K562 (cell line): ENCODE data around the gene PIK3CD. TPM values are rescaled to one million over a fixed set of nuclear protein-coding genes. Genes with fewer than 3 reads are reported as not detected.

Source experiments
- ATAC-seq: fragments of 200-7000 bp; cut with Tn5 transposase; 3 replicates; pipeline ENCODE4 v1.9.1; 2020; ENCODE audit warnings: moderate library complexity
- BruUV-seq: library from RNA; stranded (reverse); fragments of 400-500 nt; replicated peaks from 2 replicates; lab custom pipeline; 2021; lab: Mats Ljungman, UMichigan
- CTCF ChIA-PET: fragments of 300-600 bp; formaldehyde crosslinking; extraction: SDS; loops from one replicate; lab custom pipeline; 2021; ENCODE audit warnings: low intra/inter-chr PET ratio; lab: Yijun Ruan, JAX
- POLR2A ChIA-PET: fragments of 300-600, 350-650 bp; sonication (Branson Sonifier 250); formaldehyde crosslinking; extraction: SDS; loops from one replicate; lab custom pipeline; 2021; ENCODE audit warnings: antibody characterized with exemption, inconsistent platforms; lab: Yijun Ruan, JAX
- DNase-seq, 4 experiments: peaks; one replicate each; pipeline versions ENCODE4 v3.0.0 to v3.0.0-alpha.2; 2011 to 2018; ENCODE audit warnings: low spot score in 3 of 4, mixed read lengths in 3 of 4; ENCODE audit errors: extremely low read depth in 1 of 4
- FAIRE-seq: peaks from 2 replicates; lab custom pipeline; 2011; peaks lifted over from hg19 to GRCh38; lab: Jason Lieb, UNC
- H2AFZ ChIP-seq: 2 replicates; pipeline ENCODE4 v1.6.0; 2011; ENCODE audit warnings: low read depth, low read length, control low read depth, inconsistent platforms
- H3K27ac ChIP-seq: fragments of 200-600 bp; 3 replicates; pipeline ENCODE4 v1.8.0; 2011; ENCODE audit warnings: low read depth, mild to moderate bottlenecking, control low read depth, inconsistent platforms, low read length, moderate library complexity, mixed read lengths; ENCODE audit errors: extremely low read depth
- H3K27me3 ChIP-seq, 2 experiments: fragments of 300-600 bp in 1 of 2; 2 replicates in 1 of 2; 3 replicates in 1 of 2; pipeline versions ENCODE4 v1.6.0 to v1.8.0; 2011; ENCODE audit warnings: inconsistent platforms in 2 of 2, low read length in 2 of 2, mild to moderate bottlenecking in 1 of 2, mixed read lengths in 1 of 2, moderate library complexity in 1 of 2; ENCODE audit not compliant: control insufficient read depth in 2 of 2, insufficient read depth in 2 of 2
- H3K36me3 ChIP-seq: fragments of 300-600 bp; 3 replicates; pipeline ENCODE4 v1.8.0; 2011; ENCODE audit warnings: mild to moderate bottlenecking, low read length, inconsistent platforms; ENCODE audit not compliant: control insufficient read depth, insufficient read depth
- H3K4me1 ChIP-seq, 2 experiments: fragments of 200-600 bp in 1 of 2; replicated peaks in 1 of 2; 2 replicates in 1 of 2; 3 replicates in 1 of 2; pipeline versions ENCODE4 v1.5.1 to v1.8.0; 2011; ENCODE audit warnings: inconsistent platforms in 2 of 2, low read length in 2 of 2, mild to moderate bottlenecking in 1 of 2, mixed read lengths in 1 of 2, moderate library complexity in 1 of 2; ENCODE audit not compliant: control insufficient read depth in 2 of 2, insufficient read depth in 2 of 2
- H3K4me2 ChIP-seq: 2 replicates; pipeline ENCODE4 v1.6.1; 2011; ENCODE audit warnings: low read length, control low read depth, inconsistent platforms, mixed read lengths; ENCODE audit not compliant: insufficient read depth
- H3K4me3 ChIP-seq: fragments of 200-600 bp; sonication (generic), shearing (Covaris generic); 2 replicates; pipeline ENCODE4 v1.5.1; 2016; ENCODE audit warnings: control low read depth, inconsistent platforms
- H3K79me2 ChIP-seq: fragments of 200-600 bp; 3 replicates; pipeline ENCODE4 v1.8.0; 2011; ENCODE audit warnings: low read length, inconsistent platforms; ENCODE audit not compliant: control insufficient read depth, insufficient read depth
- H3K9ac ChIP-seq, 2 experiments: 2 replicates each; pipeline versions ENCODE4 v1.6.0 to v1.6.1; 2011; ENCODE audit warnings: low read depth in 2 of 2, low read length in 2 of 2, control low read depth in 1 of 2, inconsistent platforms in 1 of 2, mild to moderate bottlenecking in 1 of 2, mixed read lengths in 1 of 2; ENCODE audit not compliant: insufficient read depth in 1 of 2
- H3K9me1 ChIP-seq: one replicate; pipeline ENCODE4 v1.6.0; 2011; ENCODE audit warnings: inconsistent platforms, mild to moderate bottlenecking, low read length, moderate library complexity; ENCODE audit not compliant: control insufficient read depth, insufficient read depth
- H3K9me3 ChIP-seq: replicated peaks from 2 replicates; pipeline ENCODE4 v1.5.1; 2011; ENCODE audit warnings: low read depth, low read length, inconsistent platforms; ENCODE audit not compliant: control insufficient read depth, insufficient read depth
- H4K20me1 ChIP-seq: replicated peaks from 2 replicates; pipeline ENCODE4 v1.6.1; 2011; ENCODE audit warnings: low read length, inconsistent platforms, mixed read lengths; ENCODE audit not compliant: control insufficient read depth, insufficient read depth
- BACH1 ChIP-seq: fragments of 200-800 bp; sonication (Bioruptor generic); IDR thresholded peaks from 2 replicates; pipeline ENCODE4 v1.6.1; 2016; ENCODE audit warnings: missing genetic modification characterization, missing compliant biosample characterization
- BMI1 ChIP-seq: fragments of 150-350 bp; IDR thresholded peaks from 2 replicates; pipeline ENCODE4 v1.6.1; 2014; ENCODE audit warnings: low read length
- DDX20 ChIP-seq: fragments of 450-650 bp; IDR thresholded peaks from 2 replicates; pipeline ENCODE4 v1.6.1; 2016; ENCODE audit warnings: missing genetic modification characterization, low read depth, mild to moderate bottlenecking, missing compliant biosample characterization, moderate library complexity
- DMBX1 ChIP-seq: fragments of 250-450 bp; sonication (Bioruptor Pico); IDR thresholded peaks from 2 replicates; pipeline ENCODE4 v1.8.0; 2022; ENCODE audit warnings: inconsistent platforms, mild to moderate bottlenecking, moderate library complexity, borderline replicate concordance
- DNMT1 ChIP-seq: fragments of 450-650 bp; IDR thresholded peaks from 2 replicates; pipeline ENCODE4 v1.6.1; 2016; ENCODE audit warnings: antibody characterized with exemption, mild to moderate bottlenecking
- EWSR1 ChIP-seq: fragments of 450-650 bp; IDR thresholded peaks from 2 replicates; pipeline ENCODE4 v1.6.1; 2018; ENCODE audit warnings: borderline replicate concordance, mild to moderate bottlenecking, low read depth, moderate library complexity; ENCODE audit not compliant: partially characterized antibody
- HNRNPLL ChIP-seq: fragments of 200-400 bp; formaldehyde crosslinking; IDR thresholded peaks from 2 replicates; pipeline ENCODE4 v1.6.1; 2017; ENCODE audit warnings: low read length, low read depth, mild to moderate bottlenecking; ENCODE audit not compliant: poor library complexity, severe bottlenecking
- KLF6 ChIP-seq: fragments of 250-450 bp; sonication (Bioruptor Pico); IDR thresholded peaks from 2 replicates; pipeline ENCODE4 v1.4.0; 2020; ENCODE audit warnings: mild to moderate bottlenecking, moderate library complexity, borderline replicate concordance
- NFATC3 ChIP-seq: fragments of 450-650 bp; IDR thresholded peaks from 2 replicates; pipeline ENCODE4 v1.6.1; 2017; ENCODE audit warnings: mild to moderate bottlenecking
- NFIC ChIP-seq: fragments of 450-650 bp; IDR thresholded peaks from 2 replicates; pipeline ENCODE4 v1.6.1; 2017; ENCODE audit warnings: mild to moderate bottlenecking, inconsistent platforms
- NFIX ChIP-seq: fragments of 250-450 bp; sonication (Bioruptor Pico); IDR thresholded peaks from 2 replicates; pipeline ENCODE4 v1.4.0; 2020; ENCODE audit warnings: low read depth, mild to moderate bottlenecking, moderate library complexity
- NR4A1 ChIP-seq, 2 experiments: fragments of 250-450 bp in 1 of 2; fragments of 450-650 bp in 1 of 2; sonication (Bioruptor Pico) in 1 of 2; IDR thresholded peaks; 2 replicates each; pipeline versions ENCODE4 v1.4.0 to v1.6.1; 2016 to 2020; ENCODE audit warnings: mild to moderate bottlenecking in 2 of 2, missing compliant biosample characterization in 1 of 2, missing genetic modification characterization in 1 of 2, moderate library complexity in 1 of 2
- PTTG1 ChIP-seq: fragments of 450-650 bp; IDR thresholded peaks from 2 replicates; pipeline ENCODE4 v1.6.1; 2016; ENCODE audit warnings: low read depth, mild to moderate bottlenecking, missing genetic modification characterization, missing compliant biosample characterization
- PURB ChIP-seq: sonication (generic); formaldehyde crosslinking; IDR thresholded peaks from 2 replicates; pipeline ENCODE4 v1.9.0; 2021; ENCODE audit warnings: low read depth, mild to moderate bottlenecking, missing genetic modification reagents
- RBBP5 ChIP-seq: fragments of 200-600 bp; sonication (generic); IDR thresholded peaks from 2 replicates; pipeline ENCODE4 v1.6.1; 2012; ENCODE audit warnings: borderline replicate concordance, mild to moderate bottlenecking, low read length, control low read depth, inconsistent platforms; ENCODE audit not compliant: insufficient read depth, poor library complexity, severe bottlenecking
- SPI1 ChIP-seq: IDR thresholded peaks from 2 replicates; pipeline ENCODE4 v1.6.1; 2011; ENCODE audit warnings: low read depth, low read length, control low read depth, borderline replicate concordance
- SRSF1 ChIP-seq: fragments of 200-400 bp; formaldehyde crosslinking; IDR thresholded peaks from 2 replicates; pipeline ENCODE4 v1.6.1; 2017; ENCODE audit warnings: mild to moderate bottlenecking, low read depth, low read length, moderate library complexity
- TCF3 ChIP-seq: sonication (generic); formaldehyde crosslinking; IDR thresholded peaks from 2 replicates; pipeline ENCODE4 v1.4.0; 2020; ENCODE audit warnings: mild to moderate bottlenecking, missing genetic modification reagents
- ZNF551 ChIP-seq: fragments of 250-450 bp; sonication (Bioruptor Pico); IDR thresholded peaks from 2 replicates; pipeline ENCODE4 v1.5.0; 2021; ENCODE audit warnings: mild to moderate bottlenecking, moderate library complexity
- in situ Hi-C: fragments of 300-500 bp; cut with MboI; formaldehyde crosslinking; loops from 4 replicates; pipeline ENCODE4 v1.15.0; 2018; ENCODE audit warnings: inconsistent platforms, mixed read lengths
- intact Hi-C: fragments of 100-400 bp; cut with micrococcal nuclease; formaldehyde crosslinking; loops from 2 replicates; pipeline ENCODE4 v1.14.2; 2022
- polyA plus RNA-seq, 8 experiments: library from polyadenylated mRNA; depleted of rRNA in 4 of 8; stranded (reverse) in 5 of 8; unstranded in 3 of 8; fragments of >200 nt; fragmentation: Nextera tagmentation in 2 of 8; fragmentation: Illumina TruSeq in 1 of 8; extraction: Ambion mirVana in 2 of 8; extraction: Trizol in 1 of 8; gene quantifications; 2 replicates each; pipeline versions ENCODE4 v1.2.1 to v1.2.3, GENCODE V29; 2011 to 2014; ENCODE audit warnings: inconsistent platforms in 1 of 8, missing spikeins in 1 of 8
- total RNA-seq, 7 experiments: library from RNA; depleted of rRNA in 6 of 7; stranded (reverse); fragments of >200 nt in 6 of 7; fragmentation: Illumina TruSeq in 2 of 7; extraction: Trizol in 2 of 7; gene quantifications; 2 replicates each; pipeline versions ENCODE4 v1.2.1 to v1.2.3, GENCODE V29; 2011 to 2021; ENCODE audit warnings: low replicate concordance in 1 of 7
- TF ChIP-seq, protein P1 (sequence below): fragments of 450-650 bp; formaldehyde crosslinking; IDR thresholded peaks from 2 replicates; pipeline ENCODE4 v1.4.0; 2020; ENCODE audit warnings: mild to moderate bottlenecking, moderate library complexity
- TF ChIP-seq, protein P2 (sequence below), 3 experiments: fragments of 200-800 bp in 1 of 3; sonication (Bioruptor generic) in 1 of 3; sonication (generic) in 1 of 3; formaldehyde crosslinking in 1 of 3; IDR thresholded peaks; 2 replicates each; pipeline versions ENCODE4 v1.6.1 to v1.8.0; 2016 to 2022; ENCODE audit warnings: mild to moderate bottlenecking in 2 of 3, missing compliant biosample characterization in 2 of 3, missing genetic modification characterization in 2 of 3, missing genetic modification reagents in 1 of 3

Gene PIK3CD
- total and polyA plus RNA-seq, 9 of the 15 experiments (the other 6 are each of a cell fraction or from before 2014, with no cell fraction given): 1.8 to 20.8 (median 7.2) TPM

DNA sequence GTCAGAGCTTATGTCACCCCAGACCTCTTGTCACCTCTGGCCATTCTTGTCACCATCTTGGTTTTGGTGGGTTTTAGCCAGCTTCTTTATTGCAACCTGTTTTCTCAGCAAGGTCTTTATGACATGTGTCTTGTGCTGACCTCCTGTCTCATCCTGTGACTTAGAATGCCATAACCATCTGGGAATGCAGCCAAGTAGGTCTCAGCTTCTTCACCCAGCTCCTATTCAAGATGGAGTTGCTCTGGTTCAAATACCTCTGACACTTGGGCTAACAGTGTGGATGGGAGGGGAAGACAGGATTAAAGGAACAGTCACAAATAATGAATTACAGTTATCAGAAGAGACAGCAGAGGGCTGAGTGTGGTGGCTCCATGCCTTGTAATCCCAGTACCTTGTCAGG lies 30.5 kb upstream of the PIK3CD start:
- no TSS peak for BruUV-seq
- in situ Hi-C loops (no loop called here), intact Hi-C loops (no loop called here)
- no peak overlapping the region for H3K4me3 ChIP-seq
- ATAC-seq (no peak), FAIRE-seq (no peak), DNase-seq (no peak)
- peaks cover 8 to 31% of the 10 kb centered on the region in 2 experiments for H3K27me3 ChIP-seq
- no peak overlapping the region for H3K9ac ChIP-seq
- no peaks in the 10 kb centered on the region for H3K9me3 ChIP-seq
- H3K9me1 ChIP-seq: no peaks in the 10 kb centered on the region
- no peak overlapping the region for H3K27ac ChIP-seq
- H3K4me2 ChIP-seq: no peak overlapping the region
- no peaks in the 10 kb centered on the region; a peak in 1 of 5 replicates for H3K4me1 ChIP-seq
- no peaks in the 10 kb centered on the region for H4K20me1 ChIP-seq
- H2AFZ ChIP-seq: no peak overlapping the region
- CTCF ChIA-PET: no interaction called here
- no peaks in the 10 kb centered on the region for H3K79me2 ChIP-seq
- no peaks in the 10 kb centered on the region for H3K36me3 ChIP-seq
- POLR2A ChIA-PET: interaction anchor here (0.6 to 0.8 kb wide), 5 partner anchors 46 to 240 kb away, joined by 3 to 4 read pairs (median 3); no protein-coding TSS in a partner anchor
- peak; percentile 15; the same call in 1 of the 2 replicates for TF ChIP-seq NFIC
- TF ChIP-seq, protein P1, sequence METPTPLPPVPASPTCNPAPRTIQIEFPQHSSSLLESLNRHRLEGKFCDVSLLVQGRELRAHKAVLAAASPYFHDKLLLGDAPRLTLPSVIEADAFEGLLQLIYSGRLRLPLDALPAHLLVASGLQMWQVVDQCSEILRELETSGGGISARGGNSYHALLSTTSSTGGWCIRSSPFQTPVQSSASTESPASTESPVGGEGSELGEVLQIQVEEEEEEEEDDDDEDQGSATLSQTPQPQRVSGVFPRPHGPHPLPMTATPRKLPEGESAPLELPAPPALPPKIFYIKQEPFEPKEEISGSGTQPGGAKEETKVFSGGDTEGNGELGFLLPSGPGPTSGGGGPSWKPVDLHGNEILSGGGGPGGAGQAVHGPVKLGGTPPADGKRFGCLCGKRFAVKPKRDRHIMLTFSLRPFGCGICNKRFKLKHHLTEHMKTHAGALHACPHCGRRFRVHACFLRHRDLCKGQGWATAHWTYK (CRISPR knock-in tag): peak; percentile 66
- TF ChIP-seq PURB: no peak
- no peak for TF ChIP-seq RBBP5
- TF ChIP-seq SPI1: no peak
- no peak for TF ChIP-seq DNMT1
- TF ChIP-seq HNRNPLL: no peak
- TF ChIP-seq, protein P2, sequence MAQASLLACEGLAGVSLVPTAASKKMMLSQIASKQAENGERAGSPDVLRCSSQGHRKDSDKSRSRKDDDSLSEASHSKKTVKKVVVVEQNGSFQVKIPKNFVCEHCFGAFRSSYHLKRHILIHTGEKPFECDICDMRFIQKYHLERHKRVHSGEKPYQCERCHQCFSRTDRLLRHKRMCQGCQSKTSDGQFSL (CRISPR knock-in tag; IDR thresholded peaks at IDR 0.05): no peak
- TF ChIP-seq, protein P2 (tag; IDR thresholded peaks at IDR 0.05): 0 out of 4 replicates have a peak, but pooled peaks of 1 of the 2 experiments have one; percentile 35
- TF ChIP-seq NFATC3: no peak
- TF ChIP-seq BMI1: no peak
- TF ChIP-seq EWSR1: no peak
- TF ChIP-seq ZNF551 (CRISPR knock-in tag): no peak
- peak; percentile 88 for TF ChIP-seq PTTG1 (tag)
- peak; percentile 13; the same call in 1 of the 2 replicates for TF ChIP-seq DMBX1
- no peak for TF ChIP-seq TCF3 (CRISPR knock-in tag)
- no peak for TF ChIP-seq KLF6 (CRISPR knock-in tag)
- TF ChIP-seq NFIX (CRISPR knock-in tag): no peak
- TF ChIP-seq NR4A1 (CRISPR knock-in tag; IDR thresholded peaks at IDR 0.05): no peak
- TF ChIP-seq NR4A1 (tag; IDR thresholded peaks at IDR 0.05): peak; percentile 76; the same call in 1 of the 2 replicates
- TF ChIP-seq DDX20 (tag): peak; percentile 78; the same call in 1 of the 2 replicates
- 0 out of 2 replicates have a peak, but pooled peaks have one; percentile 44 for TF ChIP-seq BACH1
- no peak for TF ChIP-seq SRSF1
